SKM-1 treated with dmso at 0.1 percent for 144 hours (cell line): ENCODE measurements around the gene TMEM86B.

Experiments used
- DNase-seq: peaks from one replicate; lab custom pipeline; 2025; ENCODE audit not compliant: unreplicated experiment; lab: John Stamatoyannopoulos, UW

Gene TMEM86B, protein sequence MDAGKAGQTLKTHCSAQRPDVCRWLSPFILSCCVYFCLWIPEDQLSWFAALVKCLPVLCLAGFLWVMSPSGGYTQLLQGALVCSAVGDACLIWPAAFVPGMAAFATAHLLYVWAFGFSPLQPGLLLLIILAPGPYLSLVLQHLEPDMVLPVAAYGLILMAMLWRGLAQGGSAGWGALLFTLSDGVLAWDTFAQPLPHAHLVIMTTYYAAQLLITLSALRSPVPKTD

DNA sequence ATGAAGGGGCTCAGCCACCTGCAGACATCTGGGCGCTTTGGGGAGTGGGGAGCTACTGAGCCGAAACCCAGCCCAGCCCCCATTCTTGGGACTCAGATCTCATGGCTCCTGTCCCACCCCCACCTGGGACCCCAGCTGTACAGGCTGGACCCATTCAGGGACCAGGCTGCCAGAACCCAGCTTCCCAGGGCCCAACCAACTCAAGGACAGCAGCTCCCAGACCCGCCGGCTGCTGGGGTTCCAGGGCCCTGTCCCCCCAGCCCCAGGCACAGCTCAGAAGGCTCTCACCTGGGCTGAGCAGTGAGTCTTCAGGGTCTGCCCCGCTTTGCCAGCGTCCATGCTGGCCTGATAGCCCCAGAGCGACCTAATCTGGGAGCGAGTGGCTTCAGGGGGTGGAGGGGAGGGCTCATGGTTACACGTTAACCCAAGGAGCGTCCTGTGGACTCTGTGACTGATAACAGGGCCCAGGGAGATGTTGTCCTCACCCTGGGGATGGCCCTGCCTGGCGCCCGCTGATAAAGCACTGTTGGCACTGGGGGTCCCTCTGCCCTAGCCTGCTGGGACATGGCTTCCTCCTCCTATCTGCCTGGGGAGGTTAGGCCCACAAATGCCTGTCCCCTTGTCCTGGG is at the start of gene TMEM86B:
TMEM86B (minus strand) TSS at position 361 of the 629 bp plus-strand sequence; CDS start at position 339, 22 bp downstream.
- no peak for DNase-seq

DNA sequence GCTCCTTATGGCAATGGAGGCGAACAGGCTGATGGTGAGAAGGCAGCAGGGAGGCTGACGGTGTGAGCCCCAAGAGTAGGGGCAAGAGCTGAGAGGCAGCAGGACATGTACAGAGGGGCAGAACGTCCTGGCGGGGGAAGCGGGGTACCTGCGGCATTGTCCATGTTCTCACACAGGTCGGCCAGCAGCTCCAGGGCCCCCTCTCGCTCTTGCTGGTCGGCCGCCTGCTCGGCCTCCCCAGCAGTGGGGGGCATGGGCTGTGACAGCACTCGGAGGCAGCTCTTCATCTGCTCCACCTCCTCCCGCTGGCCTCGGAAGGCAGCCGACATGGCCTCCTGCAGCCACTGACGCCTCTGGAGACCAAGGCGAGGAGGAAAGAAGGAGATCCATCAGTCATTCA is 48.9 kb upstream of the TMEM86B start:
- DNase-seq = no peak

DNA sequence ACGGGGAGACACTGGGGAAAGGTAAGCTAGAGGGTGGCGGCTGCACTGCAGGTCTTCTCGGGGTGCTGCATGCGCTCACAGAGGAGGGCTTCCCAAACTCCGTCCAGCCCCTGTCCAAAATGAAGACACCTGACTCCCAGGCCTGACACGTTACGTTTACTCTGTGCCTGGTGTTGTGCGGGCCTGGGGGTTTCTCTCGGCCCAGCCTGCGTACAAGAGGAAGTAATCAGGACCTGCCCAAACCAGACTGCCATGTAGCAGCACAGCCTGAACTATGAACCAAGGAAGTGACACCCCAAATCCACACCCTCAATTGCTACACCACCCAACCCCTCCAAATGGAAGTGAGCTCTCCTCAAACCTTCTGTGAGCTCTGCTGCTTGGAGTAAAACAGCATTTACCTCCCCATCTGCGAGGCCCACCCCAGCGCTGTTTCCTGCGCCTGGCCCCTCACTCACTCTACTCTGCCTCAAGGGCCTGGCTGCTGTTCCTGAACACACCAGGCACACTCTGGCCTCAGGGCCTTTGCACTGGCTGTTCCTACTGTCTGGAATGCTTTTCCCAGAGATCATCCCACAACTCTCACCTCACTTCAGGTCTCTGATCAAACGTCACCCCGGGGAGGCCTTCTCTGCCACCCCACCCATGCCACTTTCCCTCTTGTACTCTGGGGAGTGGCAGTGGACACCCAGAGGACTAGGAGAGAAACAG is 48.3 kb upstream of the TMEM86B start:
- no peak for DNase-seq

DNA sequence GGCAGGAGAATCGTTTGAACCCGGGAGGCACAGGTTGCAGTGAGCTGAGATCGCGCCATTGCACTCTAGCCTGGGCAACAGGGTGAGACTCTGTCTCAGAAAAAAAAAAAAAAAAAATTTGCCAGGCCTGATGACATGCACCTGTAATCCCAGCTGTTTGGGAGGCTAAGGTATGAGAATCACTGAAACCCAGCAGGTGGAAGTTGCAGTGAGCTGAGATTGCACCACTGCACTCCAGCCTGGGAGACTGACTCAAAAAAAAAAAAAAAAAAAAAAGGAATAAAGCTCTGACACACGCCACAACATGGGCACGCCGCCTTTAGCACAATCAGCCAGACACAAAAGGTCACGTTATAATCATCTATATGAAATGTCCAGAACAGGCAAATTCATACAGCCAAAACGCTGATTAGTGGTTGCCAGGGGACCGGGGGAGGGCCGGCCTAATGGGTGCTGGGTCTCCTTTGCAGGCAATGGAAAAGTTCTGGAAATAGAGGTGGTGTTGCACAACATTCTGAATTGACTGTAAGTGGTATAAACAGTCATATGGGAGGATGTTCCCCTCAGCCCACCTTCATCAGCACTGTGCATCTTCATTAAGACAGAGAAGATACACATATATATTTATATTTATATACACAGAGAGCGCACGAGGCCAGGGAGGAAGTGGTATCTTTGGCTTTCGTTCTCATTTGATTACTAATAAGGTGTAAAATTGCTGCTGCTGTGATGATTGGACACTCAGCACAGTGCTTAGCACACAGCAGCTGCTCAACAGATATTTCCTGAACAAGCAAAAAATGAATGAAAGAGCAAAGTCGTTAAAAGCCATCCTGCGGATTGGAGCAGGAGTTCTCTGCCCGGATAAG is 47.5 kb upstream of the TMEM86B start:
- DNase-seq = no peak

DNA sequence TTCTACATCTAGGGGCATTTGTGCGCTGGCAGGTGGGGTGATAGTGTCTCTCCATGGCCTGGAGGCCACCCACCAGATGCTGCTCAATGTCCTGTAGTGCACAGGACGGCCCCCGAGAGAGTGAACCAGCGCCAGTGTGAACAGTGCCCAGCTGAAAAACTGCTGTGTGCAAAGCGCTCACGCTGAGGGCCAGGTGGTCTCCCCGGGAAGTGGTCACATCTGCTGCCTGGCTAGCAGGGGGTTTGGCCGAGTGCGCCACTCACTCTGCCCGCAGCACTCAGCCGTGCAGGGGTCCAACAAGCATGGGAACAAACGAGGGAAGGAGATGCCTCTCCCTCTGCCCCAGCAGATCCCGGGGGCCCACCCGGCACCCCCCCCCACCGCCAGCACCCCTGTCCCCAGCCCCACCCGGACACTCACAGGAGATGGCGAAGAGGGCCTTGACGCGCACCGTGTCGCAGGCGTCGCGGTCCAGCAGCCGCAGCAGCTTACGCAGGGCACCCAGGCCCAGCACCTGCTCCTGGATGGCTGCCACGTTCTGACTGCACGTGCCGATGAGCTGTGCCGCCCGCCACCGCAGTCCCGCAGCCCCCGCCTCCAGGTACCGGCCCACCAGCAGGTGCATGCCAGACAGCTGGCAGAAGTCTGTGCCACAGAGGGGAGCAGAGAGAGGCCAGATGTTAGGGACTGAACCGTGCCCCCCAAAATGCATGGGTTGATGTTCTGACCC is 45.6 kb upstream of the TMEM86B start:
- DNase-seq = no peak

DNA sequence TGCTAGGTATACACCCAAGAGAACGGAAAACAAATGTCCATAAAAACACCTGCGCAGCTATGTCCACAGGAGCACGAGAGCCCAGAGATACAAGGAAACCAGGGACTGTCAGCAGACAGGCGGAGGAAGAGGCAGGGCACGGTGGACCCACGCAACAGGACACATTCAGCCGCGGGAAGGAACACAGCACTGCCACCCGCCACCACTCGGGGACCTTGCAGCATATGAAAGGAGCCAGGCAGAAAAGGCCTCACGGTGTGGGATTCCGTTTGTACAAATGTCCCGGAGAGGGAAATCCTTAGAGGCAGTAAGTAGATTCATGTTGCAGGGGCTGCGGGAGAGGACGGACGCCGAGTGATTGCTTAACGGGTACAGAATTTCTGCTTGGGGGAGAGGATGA is 43.6 kb upstream of the TMEM86B start:
- no peak for DNase-seq

DNA sequence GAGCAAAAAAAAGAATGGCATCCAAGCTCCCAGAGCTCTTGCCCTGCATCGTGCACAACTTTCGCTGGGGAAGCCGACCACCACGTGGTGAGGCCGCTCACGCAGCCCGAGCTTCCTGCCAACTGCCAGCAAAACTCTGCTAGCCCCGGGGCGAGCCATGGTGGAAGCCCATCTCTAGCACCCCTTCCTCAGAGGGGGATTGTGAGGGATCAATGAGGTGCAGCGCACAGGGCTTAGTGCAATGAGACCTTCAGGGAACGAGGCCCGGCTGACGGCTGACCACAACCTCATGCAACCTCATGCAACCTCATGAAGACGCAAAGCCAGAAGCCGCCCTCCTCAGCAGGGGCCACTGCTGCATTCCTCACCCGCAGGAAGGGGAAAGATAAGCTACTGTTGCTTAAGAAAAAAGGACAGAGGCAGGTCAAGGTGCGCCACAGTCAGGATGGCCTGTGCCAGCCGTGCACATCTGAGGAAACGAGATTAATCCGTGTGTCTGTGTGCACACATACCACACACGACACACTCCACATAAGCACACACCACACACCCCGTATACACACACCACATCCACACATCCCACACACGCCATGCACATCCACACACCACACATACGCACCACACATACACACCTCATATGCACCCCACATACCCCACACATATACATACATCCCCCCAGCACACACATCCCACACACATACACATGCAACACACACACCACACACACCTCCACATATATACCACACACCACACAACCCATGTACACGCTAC is 41.8 kb upstream of the TMEM86B start:
- DNase-seq = no peak

DNA sequence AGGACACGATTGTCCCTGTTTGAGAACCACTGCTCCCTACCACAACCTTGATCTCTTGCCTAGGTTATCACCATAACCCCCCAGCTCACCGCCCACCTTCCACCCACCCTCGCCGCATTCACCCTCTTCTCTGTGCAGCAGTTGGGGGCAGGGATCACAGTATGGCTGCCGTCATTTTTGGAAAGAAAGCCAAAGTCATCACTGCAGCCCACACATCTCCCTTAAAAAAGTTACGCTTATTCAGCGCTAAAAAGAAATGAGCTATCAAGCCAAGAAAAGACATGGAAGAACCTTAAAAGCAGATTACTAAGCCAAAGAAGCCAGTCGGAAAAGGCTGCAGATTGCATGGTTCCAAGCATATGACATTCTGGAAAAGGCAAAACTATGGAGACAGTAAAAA is 40.7 kb upstream of the TMEM86B start:
- DNase-seq = no peak

DNA sequence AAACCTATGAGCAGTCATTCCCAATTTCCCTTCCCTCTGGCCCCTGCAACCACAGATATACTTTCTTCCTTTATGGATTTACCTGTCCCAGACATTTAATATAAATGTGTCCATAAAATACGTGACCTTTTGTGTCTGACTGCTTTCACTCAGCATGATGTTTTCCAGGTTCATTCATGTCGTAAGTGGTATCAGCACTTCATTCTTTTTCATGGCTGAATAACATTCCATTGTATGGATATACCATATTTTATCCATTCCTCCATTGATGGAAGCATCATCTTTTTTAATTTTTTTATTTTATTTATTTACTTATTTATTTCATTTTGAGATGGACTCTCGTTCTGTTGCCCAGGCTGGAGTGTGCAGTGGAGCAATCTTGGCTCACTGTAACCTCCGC is 38.3 kb upstream of the TMEM86B start:
- DNase-seq = no peak

DNA sequence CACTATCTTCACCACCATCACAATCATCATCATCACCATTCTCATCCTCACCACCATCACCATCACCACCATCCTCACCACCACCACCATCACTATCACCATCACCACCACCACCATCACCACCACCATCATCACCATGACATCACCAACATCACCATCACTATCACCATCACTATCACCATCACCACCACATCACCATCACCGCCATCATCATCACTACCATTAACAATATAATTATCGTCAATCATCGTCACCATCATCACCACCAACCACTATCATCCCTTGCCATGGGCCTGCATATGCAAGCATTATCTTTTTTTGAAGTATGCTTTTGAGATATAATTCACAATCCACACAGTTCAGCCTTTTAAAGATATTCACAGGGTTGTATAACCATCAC is 37.8 kb upstream of the TMEM86B start:
- no peak for DNase-seq

DNA sequence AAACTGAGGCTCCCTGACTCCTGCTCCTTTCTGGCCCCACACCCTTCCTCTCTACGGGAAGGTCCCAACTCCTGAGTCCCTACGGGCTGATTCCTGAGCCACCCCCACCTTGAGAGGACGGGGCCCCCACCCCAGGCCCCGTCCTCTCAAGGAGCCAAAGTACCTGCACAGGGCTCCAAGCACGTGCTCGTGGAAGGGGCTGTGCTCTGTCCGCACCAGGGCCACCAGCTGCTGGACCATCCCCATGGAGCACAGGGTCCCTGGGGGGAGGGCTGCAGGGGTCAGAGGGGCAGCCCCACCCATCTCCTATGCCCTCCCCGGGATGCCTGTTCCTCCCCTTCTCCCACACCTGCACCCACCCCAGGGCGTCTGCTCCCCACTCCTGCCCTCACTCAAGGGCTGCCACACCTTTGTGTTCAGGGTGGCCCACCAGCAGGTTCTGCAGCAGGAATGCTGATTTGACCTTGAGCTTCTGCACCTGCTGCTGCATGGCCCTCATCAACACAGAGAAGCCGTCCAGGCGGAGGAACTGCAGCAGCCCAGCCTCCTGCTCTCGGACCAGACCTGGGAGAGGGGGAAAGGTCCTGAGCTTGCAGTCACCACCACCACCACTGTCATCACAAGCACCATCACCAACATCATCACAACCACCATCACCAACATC is 37.3 kb upstream of the TMEM86B start:
- no peak for DNase-seq

DNA sequence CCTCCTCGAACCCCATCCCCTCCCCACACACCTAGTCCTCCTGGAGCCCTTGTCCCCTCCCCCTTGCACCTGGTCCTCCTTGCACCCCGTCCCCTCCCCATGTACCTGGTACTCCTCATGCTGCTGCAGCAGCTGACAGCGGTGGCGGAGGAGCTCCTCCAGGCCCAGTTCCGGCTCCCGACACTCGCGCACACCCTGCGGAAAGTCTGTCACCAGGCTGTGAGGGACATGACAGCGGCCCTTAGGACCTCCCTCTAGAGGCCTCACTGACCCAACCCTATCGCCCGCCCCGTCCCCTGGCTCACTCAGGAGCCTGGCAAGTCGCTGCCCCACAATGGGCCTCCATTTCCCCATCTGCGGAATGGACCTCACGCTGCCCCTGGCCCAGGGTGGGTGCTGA is 36.6 kb upstream of the TMEM86B start:
- no peak for DNase-seq

DNA sequence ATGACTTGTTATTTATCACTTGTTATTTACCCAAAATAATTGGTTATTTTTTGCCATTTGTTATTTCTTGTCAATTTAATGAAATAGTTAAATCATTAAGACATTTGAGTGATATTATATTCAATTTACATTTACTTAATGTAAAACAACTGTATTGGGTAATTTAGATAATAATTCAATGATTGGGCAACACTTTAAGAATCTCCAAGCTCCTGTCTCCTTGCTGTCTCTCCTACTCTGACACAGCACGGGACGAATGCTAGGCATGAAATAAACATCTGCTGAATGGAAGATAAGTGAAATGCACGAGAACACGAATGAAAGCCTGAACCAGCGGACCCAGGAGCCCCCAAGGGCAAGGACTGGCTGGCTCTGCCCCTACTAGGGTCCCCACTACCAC is 36.0 kb upstream of the TMEM86B start:
- DNase-seq = no peak

DNA sequence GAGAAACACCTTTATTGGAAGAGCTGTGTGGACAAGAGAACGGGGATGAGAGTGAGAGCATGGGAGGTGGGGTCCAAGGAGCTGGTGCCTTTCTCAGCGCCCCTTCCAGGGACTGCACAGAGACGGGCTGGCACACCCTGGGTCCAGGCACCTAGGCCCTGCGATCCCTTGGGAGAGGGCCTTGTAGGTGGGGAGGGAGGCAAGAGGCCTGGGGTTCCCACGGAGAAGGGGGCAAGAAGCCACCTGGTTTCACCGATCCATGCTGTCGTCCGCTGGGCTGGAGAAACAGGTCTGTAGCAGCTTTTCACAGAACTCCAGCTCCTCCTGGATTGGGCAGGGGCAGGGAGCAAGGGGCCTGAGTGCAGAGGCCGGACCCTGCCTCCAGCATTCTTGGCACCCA is 33.8 kb upstream of the TMEM86B start:
- DNase-seq = no peak

DNA sequence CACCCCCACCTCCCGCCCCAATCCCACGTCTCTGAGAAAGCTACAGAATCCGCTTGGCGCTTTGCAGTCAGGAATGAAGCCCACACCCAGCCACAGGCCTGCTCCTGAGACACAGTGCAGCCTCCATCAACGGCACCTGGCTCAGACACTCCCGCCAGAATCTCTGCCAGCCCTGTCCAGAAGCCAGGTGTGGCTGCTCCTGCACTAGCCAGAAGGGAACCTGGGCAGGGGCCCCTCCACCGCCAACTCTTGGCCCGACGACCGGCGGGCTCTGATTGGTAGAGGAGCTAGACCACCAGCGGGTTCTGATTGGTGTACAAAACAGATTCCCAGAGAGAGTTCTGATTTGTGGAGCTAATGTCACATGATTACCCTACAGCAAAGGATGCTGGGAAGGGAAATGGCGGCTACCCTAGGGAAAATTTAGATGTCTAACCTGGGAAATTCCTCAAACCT is 33.1 kb upstream of the TMEM86B start:
- no peak for DNase-seq

DNA sequence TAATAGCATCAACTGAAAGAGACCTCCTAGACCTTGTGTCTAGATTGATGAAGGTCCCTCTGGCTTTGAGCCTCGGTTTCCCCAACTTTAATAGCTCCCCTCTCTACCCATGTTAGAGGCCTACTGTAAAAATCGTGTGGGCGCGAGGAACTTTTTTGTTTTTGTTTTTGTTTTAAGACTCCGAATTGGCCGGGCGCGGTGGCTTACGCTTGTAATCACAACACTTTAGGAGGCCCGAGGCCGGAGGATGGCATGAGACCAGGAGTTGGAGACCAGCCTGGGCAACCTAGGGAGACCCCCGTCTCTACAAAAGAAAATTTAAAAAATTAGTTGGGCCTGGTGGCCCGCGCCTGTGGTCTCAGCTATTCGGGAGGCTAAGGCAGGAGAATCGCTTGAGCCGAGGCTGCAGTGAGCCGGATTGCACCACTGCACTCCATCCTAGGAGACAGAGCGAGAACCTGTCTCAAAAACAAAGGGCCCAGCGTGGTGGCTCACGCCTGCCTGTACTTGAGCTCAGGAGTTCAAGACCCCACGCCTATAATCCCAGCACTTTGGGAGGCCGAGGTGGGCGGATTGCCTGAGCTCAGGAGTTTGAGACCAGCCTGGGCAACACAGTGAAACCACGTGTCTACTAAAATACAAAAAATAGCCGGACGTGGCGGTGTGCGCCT is 31.1 kb upstream of the TMEM86B start:
- DNase-seq = no peak

DNA sequence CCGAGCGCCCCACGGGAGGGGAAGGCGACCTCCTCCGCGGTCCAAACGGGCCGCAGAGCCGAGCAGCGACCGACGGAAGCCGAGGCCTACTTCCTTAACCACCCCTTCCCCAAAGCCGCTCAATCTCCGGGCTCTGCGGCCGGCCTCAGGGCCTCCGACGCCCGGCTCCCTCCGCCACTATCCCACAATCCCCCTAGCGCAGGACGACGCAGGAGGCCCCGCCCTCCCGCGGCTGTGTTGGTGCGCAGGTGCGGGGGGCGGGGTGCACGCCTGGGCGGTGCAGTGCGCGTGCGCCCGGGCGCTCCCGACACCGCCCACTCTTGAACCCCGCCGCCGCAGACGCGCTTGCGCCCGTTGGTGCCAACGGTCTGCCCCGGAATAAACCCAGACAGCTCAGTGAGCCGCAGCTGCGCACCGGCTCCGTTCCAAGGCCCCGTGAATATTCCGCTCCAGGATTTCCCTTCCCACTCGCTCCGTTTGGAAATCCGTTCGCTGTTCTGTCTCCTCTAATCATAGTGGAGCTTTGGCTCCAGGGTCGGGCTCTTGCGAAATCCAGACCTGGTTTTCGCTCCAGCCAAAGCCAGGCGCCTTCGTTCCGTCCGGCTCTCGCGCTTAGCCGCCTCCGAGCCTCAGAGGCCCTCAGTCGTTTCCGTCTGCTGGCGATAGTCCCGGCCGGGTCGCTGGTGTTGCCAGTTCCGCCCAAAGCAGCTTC is 30.4 kb upstream of the TMEM86B start, which contains the start of gene PPP6R1:
PPP6R1 (minus strand) TSS at position 190 of the 712 bp plus-strand sequence. CDS start 11,914 bp downstream, outside the sequence.
- peak; percentile 82 for DNase-seq

DNA sequence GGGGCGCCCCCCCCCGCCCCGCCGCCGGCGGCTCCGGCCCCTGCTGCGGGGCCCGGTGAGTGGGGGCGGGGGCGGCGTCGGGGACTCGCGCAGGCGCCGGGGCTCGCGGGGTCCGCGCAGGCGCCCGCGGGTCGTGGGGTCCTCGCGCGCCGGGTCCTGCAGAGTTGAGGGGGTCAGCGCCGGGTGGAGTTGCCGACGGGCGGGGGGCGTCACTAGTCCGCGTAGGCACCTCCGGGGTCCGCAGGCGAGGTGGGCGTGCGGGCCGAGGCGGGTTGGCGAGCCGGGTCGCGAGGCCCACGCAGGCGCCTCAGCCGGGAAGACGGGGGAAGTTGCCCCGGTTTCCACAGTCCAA is 29.9 kb upstream of the TMEM86B start:
- no peak for DNase-seq
